ENCODE results near the gene BPHL.
"Not testable (repeated sequence)": the region's sequence is repeated elsewhere in the genome, so short reads cannot be mapped to it uniquely, and the experiment has no call there.

The BPHL gene

DNA sequence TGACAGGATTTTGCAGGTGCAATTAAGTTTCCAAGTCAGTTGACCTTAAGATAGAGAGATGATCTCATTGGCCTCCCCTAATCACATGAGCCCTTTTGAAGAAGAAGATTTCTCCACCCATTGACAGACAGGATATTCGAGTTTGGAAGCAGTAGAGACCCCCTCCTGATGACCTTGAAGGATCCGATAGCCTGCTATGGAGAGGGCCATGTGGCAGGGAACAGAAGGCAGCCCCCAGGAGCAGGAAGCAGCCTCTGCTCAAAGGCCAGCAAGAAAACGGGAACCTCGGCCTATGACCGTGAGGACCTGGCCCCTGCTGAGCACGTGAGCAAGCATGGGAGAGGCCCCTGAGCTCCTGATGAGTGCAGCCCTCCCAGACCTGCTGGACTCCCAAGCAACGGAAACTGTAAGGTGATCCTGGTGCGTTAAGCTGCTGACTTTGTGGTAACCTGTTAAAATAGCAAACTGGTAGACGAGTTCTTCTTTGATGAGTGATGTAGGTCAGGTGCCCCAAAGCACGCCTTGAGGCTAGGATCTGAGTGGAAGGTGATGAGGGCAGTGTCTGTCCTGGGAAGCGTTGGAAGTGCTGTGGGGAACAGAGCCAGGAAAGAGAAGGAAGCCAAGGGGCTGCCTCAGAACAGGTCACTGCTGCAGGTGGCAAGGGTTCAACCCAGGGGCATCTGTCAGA is 57.3 kb downstream of the BPHL start:
- no peak for FAIRE-seq

DNA sequence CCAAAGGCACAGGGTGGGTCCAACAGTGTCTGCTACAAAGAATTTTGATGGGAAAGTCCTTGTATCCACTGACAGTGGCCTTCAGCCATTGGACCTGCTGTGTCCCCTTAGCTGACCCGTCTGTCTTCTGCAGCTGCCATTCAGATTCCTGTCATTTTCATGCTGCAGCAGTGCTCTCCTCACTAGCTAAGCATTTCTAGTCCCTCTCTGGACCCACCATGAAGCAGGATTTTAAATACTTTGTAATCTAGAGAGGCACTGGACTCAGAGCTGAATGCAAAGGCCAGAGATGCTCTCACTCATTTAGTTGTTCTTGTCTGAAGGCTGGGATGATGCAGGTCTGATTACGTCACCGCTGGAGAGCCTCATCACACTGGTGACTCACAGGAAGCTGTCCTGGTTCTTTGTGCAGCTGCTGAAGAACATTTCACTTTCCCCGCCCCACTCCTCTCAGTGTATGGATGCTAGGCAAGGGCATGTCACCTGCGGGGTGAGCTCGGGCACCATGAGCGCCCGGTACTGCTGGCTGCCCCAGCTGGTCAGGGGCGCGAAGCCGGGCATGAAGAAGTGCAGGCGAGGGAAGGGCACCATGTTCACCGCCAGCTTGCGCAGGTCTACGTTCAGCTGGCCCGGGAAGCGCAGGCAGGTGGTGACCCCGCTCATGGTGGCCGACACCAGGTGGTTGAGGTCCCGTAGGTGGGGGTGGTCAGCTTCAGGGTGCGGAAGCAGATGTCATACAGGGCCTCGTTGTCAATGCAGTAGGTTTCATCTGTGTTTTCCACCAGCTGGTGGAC is 58.2 kb downstream of the BPHL start:
- FAIRE-seq: no peak
- no peak for DNase-seq (ENCODE audit: insufficient read length, low spot score)

More for the DNA sequence above, 57.3 kb downstream of the BPHL start:
- DNase-seq (ENCODE audit: insufficient read length, low spot score): no peak

DNA sequence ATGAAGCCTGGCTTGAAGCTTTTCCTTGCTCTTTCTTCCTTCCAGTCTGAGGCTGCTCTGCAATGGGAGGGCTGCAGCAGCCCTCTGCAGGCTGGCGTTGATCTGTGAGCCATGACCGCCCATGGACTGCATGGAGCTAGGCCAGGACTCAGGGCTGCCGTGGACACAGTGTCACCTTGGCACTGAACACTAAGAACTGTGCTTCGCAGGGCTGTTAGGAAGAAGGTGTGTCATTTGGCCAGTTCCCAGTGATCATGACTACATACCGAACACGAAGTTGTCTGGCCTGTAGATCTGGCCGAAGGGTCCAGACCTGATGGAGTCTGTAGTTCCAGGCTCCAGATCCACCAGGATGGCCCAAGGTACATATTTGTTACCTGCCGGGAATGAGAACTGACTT is 60.2 kb downstream of the BPHL start:
- FAIRE-seq; DNase-seq (ENCODE audit: insufficient read length, low spot score): not testable (repeated sequence)

DNA sequence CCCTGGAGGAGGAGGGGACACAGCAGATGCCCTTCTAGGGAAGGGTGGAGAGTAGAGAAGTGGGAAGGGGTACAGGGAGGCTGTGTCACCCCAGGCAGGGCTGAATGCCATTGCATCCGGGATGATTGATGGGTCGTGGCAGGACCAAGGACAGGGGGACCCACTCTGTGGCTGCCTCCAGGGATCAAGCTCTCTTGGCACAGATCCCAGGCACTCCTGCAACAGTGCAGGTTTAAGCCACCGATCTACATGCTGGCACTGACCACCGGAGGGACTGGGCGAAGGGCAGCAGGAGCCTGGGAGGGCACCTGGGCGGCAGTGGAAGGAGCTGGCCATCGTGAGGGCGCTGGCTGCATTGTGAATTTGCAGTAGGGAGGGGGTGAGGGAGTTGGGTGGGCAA is 61.4 kb downstream of the BPHL start:
- DNase-seq (ENCODE audit: insufficient read length, low spot score); FAIRE-seq: not testable (repeated sequence)

DNA sequence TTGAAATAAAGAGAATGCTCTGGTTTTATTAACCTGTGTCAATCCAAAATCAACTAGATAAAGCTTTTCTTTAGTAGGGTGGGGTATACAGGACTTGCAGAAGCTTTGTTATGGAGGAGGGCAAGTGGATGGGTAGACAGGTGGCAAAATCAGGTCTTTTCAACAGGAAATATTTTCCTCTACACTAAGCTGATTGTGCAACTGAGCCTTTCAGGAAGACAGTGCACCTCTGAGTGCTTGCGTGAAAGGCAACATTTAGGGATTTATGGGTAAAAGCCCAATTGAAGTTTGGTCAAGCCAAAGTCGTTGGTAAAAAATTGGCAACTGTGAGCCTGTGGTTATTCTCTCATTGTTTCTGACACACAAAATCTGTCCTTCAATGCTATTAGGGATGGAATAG is 62.6 kb downstream of the BPHL start:
- FAIRE-seq: no peak
- DNase-seq (ENCODE audit: insufficient read length, low spot score): no peak

DNA sequence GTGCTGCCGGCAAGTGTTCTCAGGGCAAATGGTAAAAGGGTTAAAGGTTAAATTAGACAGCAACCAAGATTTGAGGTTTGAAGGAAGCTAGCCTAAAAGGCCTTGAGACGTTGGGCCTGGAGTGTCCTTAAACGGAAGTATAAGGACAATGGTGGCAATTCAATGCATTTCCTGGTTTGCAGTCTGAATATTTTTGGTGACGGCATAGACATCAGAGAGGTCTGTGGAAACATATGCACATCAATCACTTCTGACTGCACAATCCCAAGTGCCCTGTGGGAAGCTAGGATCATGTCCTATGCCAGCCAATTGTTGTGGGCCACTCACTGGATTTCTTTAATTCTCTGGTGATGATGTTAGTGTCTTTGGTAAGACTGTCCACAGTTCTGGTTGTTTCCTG is 64.6 kb downstream of the BPHL start:
- FAIRE-seq (no peak), DNase-seq (ENCODE audit: insufficient read length, low spot score) (no peak)

DNA sequence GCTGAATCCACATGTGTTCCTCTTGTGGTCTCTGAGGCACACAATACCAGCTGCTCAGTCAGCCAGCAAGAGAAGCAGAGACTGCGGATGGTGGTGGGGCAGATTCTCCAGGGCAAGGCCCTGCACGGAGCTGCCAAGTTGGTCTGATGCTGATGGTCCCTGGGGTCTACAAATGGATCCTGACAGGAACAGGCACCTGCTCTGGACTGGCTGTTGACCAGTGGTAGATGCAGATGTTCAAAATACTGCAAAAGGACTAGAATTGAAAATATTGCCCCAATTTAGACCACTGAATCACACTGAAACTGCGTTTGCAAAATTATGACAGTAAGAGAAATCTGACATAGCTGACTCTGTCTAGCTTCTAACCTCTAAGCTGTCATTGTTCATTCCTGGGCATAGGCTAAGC is 68.5 kb downstream of the BPHL start:
- DNase-seq (ENCODE audit: insufficient read length, low spot score) (no peak), FAIRE-seq (no peak)

DNA sequence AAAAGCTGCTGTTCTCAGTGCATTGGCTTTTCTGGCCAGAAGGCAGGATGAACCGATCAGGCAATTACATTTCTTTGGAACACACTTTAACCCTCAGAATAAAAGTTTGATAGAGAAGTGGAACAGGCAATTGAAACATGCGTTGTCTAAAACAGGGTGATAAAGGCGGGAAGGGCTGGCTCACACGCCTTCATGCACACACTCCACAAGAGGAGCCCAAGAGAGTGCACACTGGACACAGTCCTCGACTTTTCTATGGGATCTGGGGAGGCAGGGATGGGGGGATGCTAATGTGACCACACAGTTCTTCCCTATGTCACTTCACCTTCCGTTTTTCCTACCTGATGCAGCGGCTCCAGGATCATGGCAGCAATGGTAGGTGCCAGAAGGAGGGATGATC is 69.8 kb downstream of the BPHL start:
- FAIRE-seq (no peak), DNase-seq (ENCODE audit: insufficient read length, low spot score) (no peak)

DNA sequence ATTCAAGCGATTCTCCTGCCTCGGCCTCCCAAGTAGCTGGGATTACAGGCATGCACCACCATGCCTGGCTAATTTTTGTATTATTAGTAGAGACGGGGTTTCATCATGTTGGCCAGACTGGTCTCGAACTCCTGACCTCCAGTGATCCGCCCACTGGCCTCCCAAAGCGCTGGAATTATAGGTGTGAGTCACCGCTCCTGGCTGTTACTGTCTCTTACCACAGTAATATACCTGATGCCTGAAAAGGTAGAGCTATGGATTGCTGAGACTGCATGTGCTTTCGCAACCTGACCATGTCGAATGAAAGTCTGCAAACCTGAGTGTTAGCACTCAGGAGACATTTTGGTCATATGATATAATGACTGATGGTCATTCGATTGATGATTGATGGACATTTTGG is 70.7 kb downstream of the BPHL start:
- not testable (repeated sequence) for FAIRE-seq; DNase-seq (ENCODE audit: insufficient read length, low spot score)

DNA sequence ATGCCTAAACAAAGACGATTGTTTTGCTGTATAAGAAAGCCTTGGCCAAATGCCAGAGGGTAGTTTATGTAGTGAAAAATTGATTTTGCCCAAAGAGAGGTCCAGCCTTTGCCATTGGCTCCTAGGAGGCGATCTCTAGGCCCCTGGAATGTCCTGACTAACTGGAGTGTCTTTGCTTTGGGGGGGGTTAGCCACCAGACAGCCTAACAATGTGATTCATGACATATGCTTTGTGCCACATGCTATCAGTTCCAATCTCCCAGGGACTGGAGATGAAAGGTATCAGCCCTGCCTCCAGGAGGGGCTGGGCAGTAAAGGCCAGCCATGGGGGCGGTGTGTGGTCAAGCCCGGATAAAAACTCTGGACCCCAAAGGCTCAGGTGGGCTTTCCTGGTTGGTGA is 71.5 kb downstream of the BPHL start:
- FAIRE-seq (no peak), DNase-seq (ENCODE audit: insufficient read length, low spot score) (no peak)

DNA sequence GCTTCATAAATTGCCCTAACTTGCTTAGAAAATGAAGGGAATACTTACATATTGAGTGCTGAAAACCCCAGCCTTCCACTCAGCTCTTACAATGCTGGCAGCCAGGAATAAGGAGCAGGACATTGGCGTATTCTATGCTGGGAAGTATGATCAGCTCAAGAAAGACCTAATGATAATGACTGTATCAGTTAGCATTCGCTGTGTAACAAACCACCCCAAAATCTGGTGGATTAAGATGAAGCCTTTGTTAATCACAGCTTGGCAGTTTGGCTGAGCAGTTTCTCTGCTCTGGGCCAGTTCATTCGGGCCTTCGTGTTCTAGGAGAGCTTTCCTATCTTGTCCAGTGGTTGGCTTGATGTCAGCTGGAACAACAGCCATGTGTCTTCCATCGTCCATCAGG is 72.3 kb downstream of the BPHL start:
- FAIRE-seq (no peak), DNase-seq (ENCODE audit: insufficient read length, low spot score) (no peak)

DNA sequence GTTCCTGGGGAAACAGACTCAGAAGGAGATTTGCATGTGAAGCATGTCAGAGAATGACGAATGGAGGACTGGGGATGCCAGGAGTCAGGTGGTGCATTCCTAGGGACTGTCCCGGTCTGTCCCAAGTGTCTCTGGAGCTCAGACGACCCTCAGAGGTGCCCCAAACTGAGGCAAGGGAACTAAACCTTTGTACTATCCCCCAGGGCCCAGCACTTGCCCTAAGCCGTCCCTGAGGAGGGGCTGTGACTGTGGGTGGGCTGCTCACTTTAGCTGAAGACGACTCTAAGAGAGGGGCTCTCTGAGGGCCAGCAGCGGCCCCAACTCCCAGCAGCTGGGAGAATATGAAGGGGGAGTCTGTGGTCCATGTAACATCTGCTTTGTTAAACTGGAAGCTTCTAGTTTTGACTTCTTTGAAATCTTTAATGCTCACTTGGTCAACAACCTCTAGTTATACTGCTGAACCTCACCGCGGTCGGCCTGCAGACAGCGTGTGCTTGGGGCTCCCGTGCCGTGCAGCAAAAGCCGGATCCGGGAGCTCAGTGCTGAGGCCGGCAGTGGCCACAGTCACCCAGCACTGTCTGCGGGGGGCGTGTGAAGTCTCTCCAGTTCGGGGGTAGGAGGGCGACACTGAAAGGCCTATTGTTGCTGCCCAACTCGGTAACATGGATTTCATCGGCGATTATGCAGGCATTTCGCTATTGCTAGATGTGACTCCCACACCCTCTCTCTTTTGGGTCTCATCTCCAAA is 74.8 kb downstream of the BPHL start:
- FAIRE-seq: no peak
- no peak for DNase-seq (ENCODE audit: insufficient read length, low spot score)

DNA sequence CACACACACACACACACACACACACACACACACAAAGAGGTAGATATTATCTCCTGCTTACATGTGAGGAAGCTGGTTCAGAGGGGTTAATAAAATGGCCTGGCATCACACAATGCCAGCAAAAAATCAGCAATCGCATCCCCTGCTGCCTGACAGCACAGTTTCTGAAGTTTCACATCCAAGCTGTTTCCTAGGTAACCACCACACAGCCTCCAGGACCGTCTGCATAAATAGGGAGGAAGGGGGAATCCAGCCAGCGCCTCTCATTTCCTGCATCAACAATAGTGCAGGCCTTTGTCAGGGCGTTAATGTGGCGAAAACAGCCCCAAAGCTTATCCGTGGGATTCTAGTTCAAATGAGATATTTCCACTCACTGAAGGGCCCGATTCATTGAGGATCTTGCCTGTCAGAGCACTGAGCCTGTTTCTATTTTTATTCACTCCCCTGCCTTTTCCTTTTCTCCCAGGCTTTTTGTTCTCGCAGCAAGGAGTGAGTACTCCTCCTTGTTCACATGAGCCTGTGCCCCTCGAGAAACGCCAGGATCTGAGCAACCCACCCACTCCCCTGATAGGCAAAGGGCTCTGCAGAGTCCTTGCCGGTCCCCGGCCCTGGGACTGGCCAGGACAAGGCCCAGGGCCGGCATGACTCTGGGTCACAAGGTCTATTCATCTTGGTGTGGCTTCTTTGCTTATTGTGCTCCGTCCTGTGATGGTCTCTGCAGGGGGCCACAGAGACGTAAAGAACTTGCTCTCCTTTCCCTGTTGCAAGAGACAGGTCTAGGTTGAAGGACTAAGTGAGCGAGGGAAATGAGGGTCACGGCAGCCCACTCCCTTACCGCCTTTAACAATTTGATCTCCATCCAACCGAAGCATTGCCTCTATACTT is 76.3 kb downstream of the BPHL start:
- FAIRE-seq: no peak
- no peak for DNase-seq (ENCODE audit: insufficient read length, low spot score)

DNA sequence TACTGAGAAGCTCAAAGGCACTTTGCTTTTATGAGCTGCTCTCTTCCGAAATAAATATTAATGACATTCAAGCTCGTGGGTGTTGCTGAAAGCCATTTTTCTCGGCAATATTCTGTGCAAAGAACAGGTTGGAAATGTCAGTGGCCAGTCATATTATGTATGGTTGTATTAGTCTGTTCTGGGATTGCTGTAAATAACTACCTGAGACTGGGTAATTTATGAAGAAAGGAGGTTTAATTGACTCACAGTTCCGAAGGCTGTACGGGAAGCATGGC is 76.8 kb downstream of the BPHL start:
- no peak for FAIRE-seq

DNA sequence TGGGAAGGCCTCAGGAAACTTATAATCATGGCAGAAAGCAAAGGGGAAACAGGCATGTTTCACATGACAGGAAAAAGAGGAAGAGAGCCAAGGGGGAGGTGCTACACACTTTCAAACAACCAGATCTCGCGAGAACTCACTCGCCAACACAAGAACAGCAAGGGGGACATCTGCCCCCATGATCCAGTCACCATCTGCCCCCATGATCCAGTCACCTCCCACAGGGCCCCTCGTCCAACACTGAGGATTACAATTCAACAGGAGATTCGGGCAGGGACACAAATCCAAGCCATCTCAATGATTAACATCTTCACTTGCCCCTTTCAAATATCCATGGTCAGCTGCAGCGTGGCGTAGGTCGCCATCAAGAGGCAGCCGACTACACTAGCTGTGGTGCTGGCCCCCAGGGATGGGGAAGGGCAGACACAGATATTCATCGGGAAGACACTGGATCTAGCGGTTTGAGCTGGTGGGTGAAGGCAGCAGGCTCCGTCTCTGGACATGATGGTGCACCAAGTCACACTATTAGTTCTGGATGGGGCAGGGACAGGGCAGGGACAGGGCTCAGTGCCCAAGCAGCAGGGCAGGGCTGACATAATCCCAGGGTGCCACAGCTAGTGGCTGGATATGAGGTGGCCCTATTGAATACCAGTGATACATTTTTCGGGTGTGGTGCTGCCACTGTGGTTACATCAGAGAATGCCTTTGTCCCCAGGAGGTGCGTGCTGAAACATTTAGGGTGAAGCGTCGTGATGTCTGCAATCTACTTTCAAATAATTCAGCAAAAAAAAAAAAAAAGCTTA is 77.4 kb downstream of the BPHL start:
- DNase-seq (ENCODE audit: insufficient read length, low spot score) (no peak), FAIRE-seq (no peak)

More for the DNA sequence above, 76.8 kb downstream of the BPHL start:
- DNase-seq (ENCODE audit: insufficient read length, low spot score): no peak

DNA sequence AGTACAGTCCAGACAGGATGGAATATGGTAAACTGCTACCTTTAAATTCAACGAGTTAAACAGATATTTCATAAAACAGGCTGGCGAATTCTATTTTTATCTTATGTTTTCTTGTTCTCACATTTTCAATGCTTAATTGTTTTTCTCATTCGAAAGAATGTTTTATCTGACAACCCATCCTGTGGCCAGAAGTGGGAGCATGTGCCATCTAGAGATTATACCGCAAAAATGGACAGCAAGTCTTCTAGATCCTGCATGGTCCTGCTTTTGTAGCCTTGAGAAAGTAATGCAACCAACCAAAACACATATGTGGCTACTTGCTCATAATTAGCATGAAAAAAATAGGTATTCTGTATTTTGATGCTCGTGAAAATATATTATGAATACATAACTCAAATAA is 78.3 kb downstream of the BPHL start:
- FAIRE-seq (no peak), DNase-seq (ENCODE audit: insufficient read length, low spot score) (no peak)

DNA sequence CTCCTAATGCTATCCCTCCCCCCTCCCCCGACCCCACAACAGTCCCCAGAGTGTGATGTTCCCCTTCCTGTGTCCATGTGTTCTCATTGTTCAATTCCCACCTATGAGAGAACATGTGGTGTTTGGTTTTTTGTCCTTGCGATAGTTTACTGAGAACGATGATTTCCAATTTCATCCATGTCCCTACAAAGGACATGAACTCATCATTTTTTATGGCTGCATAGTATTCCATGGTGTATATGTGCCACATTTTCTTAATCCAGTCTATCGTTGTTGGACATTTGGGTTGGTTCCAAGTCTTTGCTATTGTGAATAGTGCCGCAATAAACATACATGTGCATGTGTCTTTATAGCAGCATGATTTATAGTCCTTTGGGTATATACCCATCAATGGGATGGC is 79.2 kb downstream of the BPHL start:
- not testable (repeated sequence) for DNase-seq (ENCODE audit: insufficient read length, low spot score); FAIRE-seq

DNA sequence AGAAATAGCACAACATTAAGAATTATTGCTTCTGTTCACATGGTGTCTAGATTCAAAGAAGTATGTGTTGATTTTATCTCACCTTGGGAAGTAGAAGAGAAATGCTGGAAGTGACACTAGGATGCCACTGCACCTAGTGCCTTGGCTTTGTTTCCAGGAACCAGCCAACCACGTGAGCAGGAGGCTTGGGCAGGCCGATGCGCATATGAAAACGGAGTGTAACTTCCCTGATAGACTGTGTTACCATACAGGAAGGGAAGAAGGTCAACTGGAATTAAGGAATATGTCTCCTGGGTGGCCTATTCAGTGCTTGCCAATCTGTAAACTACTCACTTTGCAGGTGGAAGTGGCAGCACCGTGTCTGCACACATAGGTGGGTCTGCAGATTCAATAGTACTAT is 80.9 kb downstream of the BPHL start:
- DNase-seq (ENCODE audit: insufficient read length, low spot score): no peak
- FAIRE-seq: no peak

DNA sequence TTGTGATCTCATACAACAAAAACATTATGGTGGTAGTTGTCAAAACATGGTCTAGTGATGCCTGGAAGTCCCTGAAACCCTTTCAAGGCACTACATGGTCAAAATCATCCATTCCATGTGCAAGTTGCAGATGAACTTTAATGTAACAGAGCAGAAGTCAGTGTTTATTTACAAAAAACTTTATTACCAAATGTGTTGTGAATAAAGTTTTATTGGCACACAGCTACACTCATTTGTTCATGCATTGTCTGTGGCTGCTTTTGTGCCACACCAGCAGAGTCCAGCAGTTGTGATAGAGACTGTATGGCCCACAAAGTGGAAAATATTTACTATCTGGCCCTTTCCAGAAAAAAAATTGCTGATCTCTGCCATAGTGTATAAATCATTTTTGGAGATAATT is 82.2 kb downstream of the BPHL start:
- FAIRE-seq: no peak

DNA sequence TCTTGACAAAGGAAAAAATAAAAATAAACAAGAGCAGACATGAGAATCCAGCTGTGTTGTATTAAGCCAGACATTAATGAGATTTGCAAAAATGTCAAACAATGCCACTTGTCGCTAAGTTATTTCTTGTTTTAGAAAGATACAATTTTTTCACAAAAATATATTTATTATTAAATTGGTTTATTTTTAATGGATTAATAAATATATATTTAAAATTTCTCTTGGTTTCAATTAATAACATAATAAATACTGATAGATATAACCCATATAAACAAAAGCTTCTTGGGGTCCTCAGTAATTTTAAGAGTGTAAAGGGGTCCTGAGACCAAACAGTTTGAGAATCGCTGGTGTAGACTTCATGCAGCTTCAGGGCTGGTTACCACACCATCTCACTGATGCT is 82.9 kb downstream of the BPHL start:
- FAIRE-seq: no peak
- no peak for DNase-seq (ENCODE audit: insufficient read length, low spot score)

More for the DNA sequence above, 82.2 kb downstream of the BPHL start:
- no peak for DNase-seq (ENCODE audit: insufficient read length, low spot score)
